PFSK-1 (cell line): ENCODE measurements around the gene RARRES1.

Experiments used
- FOXP2 ChIP-seq: optimal IDR thresholded peaks from 2 replicates; pipeline ENCODE3; 2011; ENCODE audit warnings: borderline replicate concordance, control low read depth, inconsistent platforms; ENCODE audit not compliant: insufficient read depth; ENCODE audit errors: extremely low read length, extremely low read depth
- POLR2AphosphoS5 ChIP-seq: IDR thresholded peaks from 2 replicates; pipeline ENCODE4 v1.6.1; 2012; ENCODE audit warnings: low read depth, mild to moderate bottlenecking, control low read depth, low read length, moderate library complexity
- REST ChIP-seq, 2 experiments: IDR thresholded peaks; 2 replicates each; pipeline versions ENCODE4 v1.6.1 to v1.8.0; 2011 to 2012; ENCODE audit warnings: low read depth in 2 of 2, low read length in 2 of 2, control low read depth in 1 of 2, inconsistent platforms in 1 of 2, mild to moderate bottlenecking in 1 of 2, moderate library complexity in 1 of 2; ENCODE audit not compliant: insufficient read depth in 1 of 2
- SIN3A ChIP-seq: IDR thresholded peaks from 2 replicates; pipeline ENCODE4 v1.6.1; 2012; ENCODE audit warnings: mild to moderate bottlenecking, low read length, moderate library complexity, borderline replicate concordance; ENCODE audit not compliant: insufficient read depth
- TAF1 ChIP-seq: IDR thresholded peaks from 2 replicates; pipeline ENCODE4 v1.6.1; 2012; ENCODE audit warnings: low read length, control low read depth, borderline replicate concordance; ENCODE audit not compliant: insufficient read depth

The RARRES1 gene

DNA sequence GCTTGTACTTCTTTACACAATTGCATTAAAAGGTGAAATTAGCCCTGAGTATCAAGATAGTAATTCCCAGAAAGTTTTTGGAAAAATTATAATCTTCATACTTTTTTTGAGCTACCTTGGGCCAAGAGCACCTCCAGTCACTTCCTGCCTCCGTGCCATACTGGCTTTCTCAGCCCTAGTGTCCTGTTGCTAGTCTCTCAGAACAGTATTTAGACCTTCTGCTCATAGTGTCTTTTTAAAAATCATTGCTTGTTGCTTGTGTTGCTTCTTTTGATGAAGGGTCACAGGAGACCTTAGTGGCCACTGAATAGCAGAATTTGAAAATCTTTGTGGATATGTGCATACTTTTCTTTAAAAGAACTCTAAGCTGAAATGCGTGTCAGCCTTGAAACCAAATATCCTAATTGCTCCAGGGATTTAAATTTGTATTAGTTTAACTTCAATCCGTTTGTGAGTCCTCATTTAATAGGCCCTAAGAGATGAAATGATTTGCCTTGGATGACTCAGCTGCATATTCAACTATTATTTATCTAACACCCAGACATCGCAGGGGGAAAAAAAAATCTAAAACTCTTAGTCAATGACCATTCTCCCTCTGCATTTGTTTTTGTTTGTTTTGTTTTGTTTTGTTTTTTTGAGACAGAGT is 30.7 kb downstream of the RARRES1 start:
- no peak for TF ChIP-seq SIN3A
- TF ChIP-seq REST (IDR thresholded peaks at IDR 0.05; ENCODE audit: insufficient read depth in 1 of 2, low read depth in 2 of 2, low read length in 2 of 2), result no peak
- TF ChIP-seq TAF1, result no peak
- no peak for TF ChIP-seq FOXP2
- no peak for TF ChIP-seq POLR2AphosphoS5

DNA sequence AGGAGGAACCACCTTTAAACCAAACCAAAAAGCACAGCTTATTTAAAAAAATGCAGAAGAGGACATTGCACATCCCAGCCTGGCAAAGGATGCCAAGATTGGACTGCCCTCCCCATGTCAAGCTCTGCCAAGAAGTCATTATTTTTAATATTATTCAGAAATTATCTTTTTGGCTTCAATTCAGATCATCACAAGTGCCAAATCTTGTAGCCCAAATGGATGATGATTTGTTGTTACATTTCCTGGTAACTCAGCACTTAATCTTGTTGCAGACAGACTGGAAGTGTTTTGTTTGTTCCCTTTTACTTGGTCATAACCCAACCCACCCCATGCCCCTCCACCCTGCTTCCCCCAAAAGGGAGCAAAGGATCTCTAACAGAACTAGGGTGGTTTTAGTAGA is 31.7 kb downstream of the RARRES1 start:
- TF ChIP-seq POLR2AphosphoS5 (no peak), TAF1 (no peak), SIN3A (no peak), REST (IDR thresholded peaks at IDR 0.05; ENCODE audit: insufficient read depth in 1 of 2, low read depth in 2 of 2, low read length in 2 of 2) (no peak), FOXP2 (no peak)

DNA sequence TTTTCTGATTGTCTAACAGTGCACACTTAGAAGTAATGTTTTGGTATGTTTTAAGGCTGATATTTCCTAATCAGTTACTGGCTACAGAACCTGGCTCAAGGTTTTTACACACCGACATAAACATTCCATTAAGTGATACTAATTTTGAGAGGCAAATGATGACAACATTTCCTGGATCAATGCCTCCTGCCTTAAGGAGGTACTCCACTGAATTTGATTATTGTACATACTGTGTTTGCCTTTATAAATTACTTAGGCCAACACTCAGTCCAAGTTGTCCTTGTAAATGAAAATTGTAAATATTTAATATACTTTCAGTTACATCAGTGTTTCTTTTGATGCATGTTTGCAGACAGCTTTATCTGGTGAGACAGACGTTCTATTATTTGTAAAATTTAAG is 35.6 kb downstream of the RARRES1 start:
- TF ChIP-seq REST (IDR thresholded peaks at IDR 0.05; ENCODE audit: insufficient read depth in 1 of 2, low read depth in 2 of 2, low read length in 2 of 2) (no peak), SIN3A (no peak), FOXP2 (no peak), TAF1 (no peak), POLR2AphosphoS5 (no peak)

- TF ChIP-seq SIN3A (no peak), REST (IDR thresholded peaks at IDR 0.05; ENCODE audit: insufficient read depth in 1 of 2, low read depth in 2 of 2, low read length in 2 of 2) (no peak), POLR2AphosphoS5 (no peak), TAF1 (no peak), FOXP2 (no peak)
Measured at GRCh38 chr3:158685159-158685558, 47.1 kb downstream of the RARRES1 start.

DNA sequence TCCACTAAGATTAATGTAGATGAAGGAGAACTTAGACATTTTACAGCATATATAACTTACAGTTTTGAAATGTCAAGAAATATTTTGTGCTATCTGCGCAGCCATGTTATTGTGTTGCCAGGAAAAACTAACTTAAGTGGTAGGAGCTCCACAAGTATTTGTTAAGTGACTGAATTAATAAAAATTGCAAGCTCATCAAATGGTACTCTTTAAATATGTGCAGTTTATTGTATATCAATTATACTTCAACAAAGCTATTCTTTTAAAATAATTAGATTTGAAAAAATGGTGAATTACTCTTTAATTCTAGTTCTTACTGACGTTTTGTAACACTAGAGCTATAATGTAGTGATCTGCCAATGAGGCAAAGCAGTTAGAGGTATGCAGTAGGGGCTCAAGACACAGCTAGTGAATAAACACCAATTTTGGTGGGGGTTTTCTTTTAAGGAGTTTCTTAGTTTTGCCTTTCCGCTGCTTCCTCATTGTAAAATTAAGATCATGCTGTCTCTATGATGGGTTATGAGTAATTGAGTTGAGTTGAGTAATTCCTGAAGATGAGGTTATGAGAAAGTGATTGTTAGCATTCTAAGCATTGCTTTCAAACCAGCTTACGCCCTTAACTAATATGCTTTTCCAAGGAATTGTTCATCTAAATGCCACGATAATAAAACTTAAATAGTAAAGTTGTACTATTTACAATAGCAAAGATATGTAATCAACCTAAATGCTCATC is 48.9 kb downstream of the RARRES1 start:
- no peak for TF ChIP-seq REST (IDR thresholded peaks at IDR 0.05; ENCODE audit: insufficient read depth in 1 of 2, low read depth in 2 of 2, low read length in 2 of 2)
